GM19438 (cell line): ENCODE measurements around the gene CNNM1.

Experiments
- ATAC-seq: cut with Tn5 transposase; IDR thresholded peaks from one replicate; pipeline ENCODE4 v1.9.1; 2021; ENCODE audit warnings: low read depth; ENCODE audit not compliant: unreplicated experiment

The CNNM1 gene

GRCh38 chr10:99329304-99329553, at the start of gene CNNM1:
TSS of gene CNNM1 (plus strand) at chr10:99329356. CDS start at chr10:99329388, 32 bp downstream.
- peak; percentile 71 for ATAC-seq

GRCh38 chr10:99279626-99280111, 49.5 kb upstream of the CNNM1 start:
- peak; percentile 26 for ATAC-seq

GRCh38 chr10:99280472-99280871, 48.7 kb upstream of the CNNM1 start:
- ATAC-seq, result peak; percentile 81

GRCh38 chr10:99285881-99286280, 43.3 kb upstream of the CNNM1 start:
- no peak for ATAC-seq

GRCh38 chr10:99290306-99290705, 38.9 kb upstream of the CNNM1 start:
- ATAC-seq, result no peak

GRCh38 chr10:99292159-99292558, 37.0 kb upstream of the CNNM1 start:
- ATAC-seq, result no peak

- ATAC-seq, result no peak
Observed at GRCh38 chr10:99296605-99297004, 32.6 kb upstream of the CNNM1 start.

GRCh38 chr10:99297033-99297432, 32.1 kb upstream of the CNNM1 start:
- no peak for ATAC-seq

GRCh38 chr10:99303899-99304861, 25.0 kb upstream of the CNNM1 start:
- ATAC-seq, result no peak

GRCh38 chr10:99304862-99305229, 24.3 kb upstream of the CNNM1 start:
- no peak for ATAC-seq

GRCh38 chr10:99312501-99312900, 16.7 kb upstream of the CNNM1 start:
- no peak for ATAC-seq

- ATAC-seq, result no peak
Observed at GRCh38 chr10:99315853-99316252, 13.3 kb upstream of the CNNM1 start.

GRCh38 chr10:99316374-99316773, 12.8 kb upstream of the CNNM1 start:
- ATAC-seq, result no peak

- no peak for ATAC-seq
Observed at GRCh38 chr10:99318048-99318447, 11.1 kb upstream of the CNNM1 start.

- no peak for ATAC-seq
Observed at GRCh38 chr10:99318475-99318874, 10.7 kb upstream of the CNNM1 start.

GRCh38 chr10:99325281-99325680, 3.9 kb upstream of the CNNM1 start:
- no peak for ATAC-seq

GRCh38 chr10:99326871-99327270, 2.3 kb upstream of the CNNM1 start:
- no peak for ATAC-seq

GRCh38 chr10:99328579-99329303, 415 bp upstream of the CNNM1 start:
- no peak for ATAC-seq

- ATAC-seq, result peak; percentile 30
Observed at GRCh38 chr10:99329554-99330346, 594 bp downstream of the CNNM1 start.

- no peak for ATAC-seq
Observed at GRCh38 chr10:99330347-99330924, 1.3 kb downstream of the CNNM1 start.
